ENCODE results near the gene AGR2.

Gene AGR2

GRCh38 chr7:16811551-16811950, 6.8 kb upstream of the AGR2 start:
- TF ChIP-seq TEAD4 (IDR thresholded peaks at IDR 0.05) (no peak), NFIC (IDR thresholded peaks at IDR 0.05) (no peak), MAX (IDR thresholded peaks at IDR 0.05) (no peak), FOXM1 (IDR thresholded peaks at IDR 0.05; ENCODE audit: borderline replicate concordance, low read depth) (no peak), EGR1 (IDR thresholded peaks at IDR 0.05) (no peak), TCF12 (IDR thresholded peaks at IDR 0.05; ENCODE audit: low read depth) (no peak)
- TF ChIP-seq, protein P1, sequence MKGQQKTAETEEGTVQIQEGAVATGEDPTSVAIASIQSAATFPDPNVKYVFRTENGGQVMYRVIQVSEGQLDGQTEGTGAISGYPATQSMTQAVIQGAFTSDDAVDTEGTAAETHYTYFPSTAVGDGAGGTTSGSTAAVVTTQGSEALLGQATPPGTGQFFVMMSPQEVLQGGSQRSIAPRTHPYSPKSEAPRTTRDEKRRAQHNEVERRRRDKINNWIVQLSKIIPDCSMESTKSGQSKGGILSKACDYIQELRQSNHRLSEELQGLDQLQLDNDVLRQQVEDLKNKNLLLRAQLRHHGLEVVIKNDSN (IDR thresholded peaks at IDR 0.05), result no peak

DNA sequence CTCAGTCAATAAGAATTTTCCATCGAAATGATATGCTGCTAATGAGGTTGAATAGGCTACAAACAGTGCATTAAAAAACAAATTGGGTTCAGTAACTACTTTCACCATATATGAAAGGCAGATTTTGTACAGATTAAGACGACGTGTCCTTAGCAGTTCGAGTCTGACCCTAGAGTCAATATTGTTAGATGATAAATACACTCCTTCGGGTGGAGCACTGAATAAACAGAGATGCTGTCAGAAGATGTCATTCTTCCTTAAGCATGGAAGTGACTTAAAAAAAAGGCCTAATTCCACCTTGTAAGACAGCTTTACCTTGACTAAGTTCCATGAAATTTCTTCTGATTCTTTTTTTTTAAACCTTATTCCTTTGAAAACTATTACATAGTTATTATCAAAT, 5.8 kb upstream of the AGR2 start:
- no peak for TF ChIP-seq TEAD4 (IDR thresholded peaks at IDR 0.05)
- no peak for TF ChIP-seq REST (IDR thresholded peaks at IDR 0.05; ENCODE audit: low read depth)
- TF ChIP-seq, protein P1 (IDR thresholded peaks at IDR 0.05), result no peak
- no peak for TF ChIP-seq TCF12 (IDR thresholded peaks at IDR 0.05; ENCODE audit: low read depth)
- no peak for TF ChIP-seq CEBPB (IDR thresholded peaks at IDR 0.05)
- TF ChIP-seq TAF1 (IDR thresholded peaks at IDR 0.05; ENCODE audit: low read depth), result no peak
- TF ChIP-seq NFIC (IDR thresholded peaks at IDR 0.05), result no peak
- TF ChIP-seq MAX (IDR thresholded peaks at IDR 0.05), result no peak
- no peak for TF ChIP-seq FOXM1 (IDR thresholded peaks at IDR 0.05; ENCODE audit: borderline replicate concordance, low read depth)
- TF ChIP-seq ZBTB7A (IDR thresholded peaks at IDR 0.05; ENCODE audit: low read depth), result no peak
- TF ChIP-seq YY1 (IDR thresholded peaks at IDR 0.05; ENCODE audit: low read depth), result no peak
- no peak for TF ChIP-seq RAD21 (IDR thresholded peaks at IDR 0.05; ENCODE audit: low read depth)
- TF ChIP-seq CREB1 (IDR thresholded peaks at IDR 0.05; ENCODE audit: low read depth), result no peak

DNA sequence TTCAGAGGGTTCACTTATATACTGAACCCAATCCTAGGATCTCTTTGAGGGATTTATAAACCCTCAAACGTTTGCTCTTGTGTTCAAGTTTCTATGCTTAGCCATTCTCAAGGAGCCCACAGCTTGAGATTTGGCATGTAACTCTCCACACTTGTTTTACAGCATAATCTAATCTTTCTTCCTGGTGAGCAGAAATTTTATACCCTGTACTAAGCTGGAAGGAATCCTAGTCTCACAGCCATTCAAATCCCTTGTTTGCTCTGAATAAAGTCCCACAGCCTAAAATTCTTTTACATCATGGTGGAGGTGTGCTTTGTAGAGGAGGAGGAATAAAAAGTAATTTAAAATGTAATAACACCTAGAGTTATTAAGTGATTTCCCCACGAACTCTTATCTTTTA, 5.3 kb upstream of the AGR2 start:
- no peak for TF ChIP-seq YY1 (IDR thresholded peaks at IDR 0.05; ENCODE audit: low read depth)
- TF ChIP-seq CEBPB (IDR thresholded peaks at IDR 0.05), result no peak
- no peak for TF ChIP-seq TAF1 (IDR thresholded peaks at IDR 0.05; ENCODE audit: low read depth)
- TF ChIP-seq, protein P1 (IDR thresholded peaks at IDR 0.05), result no peak
- TF ChIP-seq EP300 (IDR thresholded peaks at IDR 0.05; ENCODE audit: borderline replicate concordance), result no peak
- no peak for TF ChIP-seq CREB1 (IDR thresholded peaks at IDR 0.05; ENCODE audit: low read depth)
- no peak for TF ChIP-seq EGR1 (IDR thresholded peaks at IDR 0.05)
- TF ChIP-seq NFIC (IDR thresholded peaks at IDR 0.05), result no peak
- TF ChIP-seq ZBTB7A (IDR thresholded peaks at IDR 0.05; ENCODE audit: low read depth), result no peak
- TF ChIP-seq FOXM1 (IDR thresholded peaks at IDR 0.05; ENCODE audit: borderline replicate concordance, low read depth), result no peak
- no peak for TF ChIP-seq TCF12 (IDR thresholded peaks at IDR 0.05; ENCODE audit: low read depth)
- no peak for TF ChIP-seq REST (IDR thresholded peaks at IDR 0.05; ENCODE audit: low read depth)

GRCh38 chr7:16805441-16805840, 642 bp upstream of the AGR2 start:
- no peak for TF ChIP-seq REST (IDR thresholded peaks at IDR 0.05; ENCODE audit: low read depth)
- TF ChIP-seq RAD21 (IDR thresholded peaks at IDR 0.05; ENCODE audit: low read depth), result no peak
- TF ChIP-seq MAX (IDR thresholded peaks at IDR 0.05), result no peak
- no peak for TF ChIP-seq EGR1 (IDR thresholded peaks at IDR 0.05)

All from Ishikawa (cell line).